SU-DHL-6 (cell line): ENCODE results near the gene ADAMTS7.
"Not testable (repeated sequence)": the region's sequence is repeated elsewhere in the genome, so short reads cannot be mapped to it uniquely, and the experiment has no call there.

Experiments
- EZH2phosphoT487 ChIP-seq: fragments of 200-600 bp; sonication (generic), shearing (Covaris generic); conservative IDR thresholded peaks from 2 replicates; pipeline ENCODE4 v1.6.1; 2018; ENCODE audit warnings: mild to moderate bottlenecking, antibody characterized with exemption, low read length, moderate library complexity, mixed read lengths
- TF ChIP-seq, protein P1 (sequence below): fragments of 200-600 bp; sonication (generic); IDR thresholded peaks from one replicate; pipeline ENCODE4 v1.5.1; 2017; ENCODE audit warnings: antibody characterized with exemption, mild to moderate bottlenecking, low read length, moderate library complexity; ENCODE audit not compliant: insufficient read depth, poor library complexity, severe bottlenecking

DNA sequence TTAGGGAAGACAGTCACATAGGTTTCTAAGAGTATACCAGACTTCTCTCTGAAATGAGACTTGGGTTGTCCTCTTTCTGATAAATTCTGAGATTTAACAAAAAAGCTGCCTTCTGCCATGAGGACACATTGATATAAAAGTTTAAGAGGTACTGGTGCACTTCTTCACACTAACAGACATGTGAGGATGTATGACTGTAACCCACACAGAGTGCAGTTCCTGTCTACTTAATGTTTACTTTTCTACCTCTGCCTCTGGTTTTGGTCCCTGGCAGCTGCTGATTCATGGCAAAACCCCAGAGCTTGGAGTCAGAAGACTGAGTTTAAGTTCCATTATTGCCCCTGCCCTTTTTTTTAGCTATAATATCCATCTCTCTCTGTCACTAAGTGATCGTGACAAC is 82.8 kb downstream of the ADAMTS7 start:
- TF ChIP-seq, protein P1, sequence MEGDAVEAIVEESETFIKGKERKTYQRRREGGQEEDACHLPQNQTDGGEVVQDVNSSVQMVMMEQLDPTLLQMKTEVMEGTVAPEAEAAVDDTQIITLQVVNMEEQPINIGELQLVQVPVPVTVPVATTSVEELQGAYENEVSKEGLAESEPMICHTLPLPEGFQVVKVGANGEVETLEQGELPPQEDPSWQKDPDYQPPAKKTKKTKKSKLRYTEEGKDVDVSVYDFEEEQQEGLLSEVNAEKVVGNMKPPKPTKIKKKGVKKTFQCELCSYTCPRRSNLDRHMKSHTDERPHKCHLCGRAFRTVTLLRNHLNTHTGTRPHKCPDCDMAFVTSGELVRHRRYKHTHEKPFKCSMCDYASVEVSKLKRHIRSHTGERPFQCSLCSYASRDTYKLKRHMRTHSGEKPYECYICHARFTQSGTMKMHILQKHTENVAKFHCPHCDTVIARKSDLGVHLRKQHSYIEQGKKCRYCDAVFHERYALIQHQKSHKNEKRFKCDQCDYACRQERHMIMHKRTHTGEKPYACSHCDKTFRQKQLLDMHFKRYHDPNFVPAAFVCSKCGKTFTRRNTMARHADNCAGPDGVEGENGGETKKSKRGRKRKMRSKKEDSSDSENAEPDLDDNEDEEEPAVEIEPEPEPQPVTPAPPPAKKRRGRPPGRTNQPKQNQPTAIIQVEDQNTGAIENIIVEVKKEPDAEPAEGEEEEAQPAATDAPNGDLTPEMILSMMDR: not testable (repeated sequence)
- not testable (repeated sequence) for TF ChIP-seq EZH2phosphoT487
